Eye (tissue), 1 donor: ENCODE results near the gene WDR81.
"Not testable (repeated sequence)": the region's sequence is repeated elsewhere in the genome, so short reads cannot be mapped to it uniquely, and the experiment has no call there.

ENCODE experiments used
- DNase-seq: peaks from one replicate; pipeline ENCODE4 v3.0.0-alpha.2; 2015

The WDR81 gene

GRCh38 chr17:1732241-1732832 is 7.8 kb downstream of the WDR81 start:
- no peak for DNase-seq

- no peak for DNase-seq
These were observed 8.4 kb downstream of the WDR81 start for GRCh38 chr17:1732833-1733321.

DNA sequence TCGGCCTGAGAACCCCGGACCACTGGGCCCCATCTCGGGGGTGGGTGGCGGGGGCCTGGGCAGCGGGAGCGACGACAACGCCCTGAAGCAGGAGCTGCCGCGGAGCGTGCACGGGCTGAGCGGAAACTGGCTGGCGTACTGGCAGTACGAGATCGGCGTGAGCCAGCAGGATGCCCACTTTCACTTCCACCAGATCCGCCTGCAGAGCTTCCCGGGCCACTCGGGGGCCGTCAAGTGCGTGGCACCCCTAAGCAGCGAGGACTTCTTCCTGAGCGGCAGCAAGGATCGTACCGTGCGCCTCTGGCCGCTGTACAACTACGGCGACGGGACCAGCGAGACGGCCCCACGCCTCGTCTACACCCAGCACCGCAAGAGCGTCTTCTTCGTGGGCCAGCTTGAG is 9.3 kb downstream of the WDR81 start:
- DNase-seq = no peak

DNA sequence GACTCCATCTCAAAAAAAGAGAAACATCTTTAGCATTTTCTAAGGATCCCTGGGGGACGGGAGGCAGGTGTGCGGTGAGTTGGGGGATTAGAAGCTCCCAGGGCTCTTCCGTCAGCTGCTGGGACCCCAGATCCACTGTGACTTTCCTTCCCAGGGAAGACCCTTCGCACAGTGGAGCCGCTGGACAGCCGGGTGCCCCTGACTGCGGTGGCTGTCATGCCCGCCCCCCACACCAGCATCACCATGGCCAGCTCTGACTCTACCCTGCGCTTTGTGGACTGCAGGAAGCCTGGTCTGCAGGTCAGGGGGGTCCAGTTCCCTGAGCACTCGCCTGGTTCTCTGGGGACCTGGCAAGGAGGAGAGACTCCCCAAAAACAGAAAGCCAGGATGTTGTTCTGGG is 10.9 kb downstream of the WDR81 start:
- no peak for DNase-seq

- DNase-seq = no peak
These were observed 11.4 kb downstream of the WDR81 start for GRCh38 chr17:1735834-1736347.

- peak; percentile 71 for DNase-seq
These were observed 12.1 kb downstream of the WDR81 start for GRCh38 chr17:1736348-1737281.

DNA sequence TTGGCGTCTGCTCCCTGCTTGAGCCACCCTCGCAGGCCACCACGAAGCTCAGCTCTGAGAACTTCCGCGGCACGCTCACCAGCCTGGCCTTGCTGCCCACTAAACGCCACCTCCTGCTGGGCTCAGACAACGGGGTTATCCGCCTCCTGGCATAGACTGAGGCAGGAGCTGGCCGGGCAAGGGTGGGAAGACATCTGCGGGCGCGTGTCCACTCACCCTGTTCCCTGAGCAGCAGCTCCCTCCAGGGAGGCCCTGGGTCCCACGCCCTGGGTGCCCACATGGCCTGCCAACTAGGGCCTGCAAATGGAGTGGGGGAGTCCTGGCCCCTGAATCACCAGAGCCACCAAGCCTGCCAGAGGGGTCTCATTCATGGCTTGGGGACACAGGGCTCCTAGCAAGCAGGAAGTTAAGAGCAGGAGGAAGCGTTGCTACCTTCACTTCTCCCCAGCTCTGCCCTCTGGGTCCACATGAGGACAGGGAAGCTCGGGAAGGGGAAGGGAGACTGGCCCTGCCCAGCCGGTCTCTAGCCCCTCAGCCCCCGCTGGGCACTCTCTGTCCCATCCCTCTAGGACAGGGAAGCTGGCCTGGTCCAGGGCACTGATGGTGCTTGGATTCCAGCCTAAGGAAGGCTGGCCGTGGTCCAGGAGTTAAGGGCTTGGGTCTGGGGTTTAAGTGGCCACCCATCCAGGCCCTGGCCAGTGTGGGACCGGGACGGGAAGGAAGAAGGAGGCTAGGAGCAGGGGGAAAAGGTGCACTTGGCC is 13.2 kb downstream of the WDR81 start:
- DNase-seq = no peak

- DNase-seq = not testable (repeated sequence)
These were observed 17.4 kb downstream of the WDR81 start for GRCh38 chr17:1741899-1742298.

- DNase-seq = no peak
These were observed 18.0 kb downstream of the WDR81 start, which contains the start of gene SERPINF2 for GRCh38 chr17:1742371-1743087. Gene SERPINF2 (plus strand): TSS chr17:1742871. CDS start chr17:1744996, 2,125 bp downstream.

DNA sequence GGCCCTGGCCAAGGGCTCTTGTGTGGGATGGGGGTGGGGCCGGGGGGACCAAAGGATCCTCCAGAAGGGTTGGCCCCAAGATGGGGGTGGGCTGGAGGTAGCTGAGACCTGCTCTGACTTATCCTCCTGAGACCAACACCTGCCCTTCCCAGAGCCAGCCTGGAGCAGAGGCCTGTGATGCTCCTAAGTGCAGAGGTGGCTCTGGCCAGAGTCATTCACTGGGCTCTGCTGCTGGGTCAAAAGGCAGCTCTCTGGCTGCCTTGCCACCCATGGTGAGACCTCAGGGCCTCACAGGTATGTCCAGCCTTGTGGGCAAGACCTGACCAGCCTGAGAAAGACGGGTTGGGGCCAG is 18.6 kb downstream of the WDR81 start:
- no peak for DNase-seq

DNA sequence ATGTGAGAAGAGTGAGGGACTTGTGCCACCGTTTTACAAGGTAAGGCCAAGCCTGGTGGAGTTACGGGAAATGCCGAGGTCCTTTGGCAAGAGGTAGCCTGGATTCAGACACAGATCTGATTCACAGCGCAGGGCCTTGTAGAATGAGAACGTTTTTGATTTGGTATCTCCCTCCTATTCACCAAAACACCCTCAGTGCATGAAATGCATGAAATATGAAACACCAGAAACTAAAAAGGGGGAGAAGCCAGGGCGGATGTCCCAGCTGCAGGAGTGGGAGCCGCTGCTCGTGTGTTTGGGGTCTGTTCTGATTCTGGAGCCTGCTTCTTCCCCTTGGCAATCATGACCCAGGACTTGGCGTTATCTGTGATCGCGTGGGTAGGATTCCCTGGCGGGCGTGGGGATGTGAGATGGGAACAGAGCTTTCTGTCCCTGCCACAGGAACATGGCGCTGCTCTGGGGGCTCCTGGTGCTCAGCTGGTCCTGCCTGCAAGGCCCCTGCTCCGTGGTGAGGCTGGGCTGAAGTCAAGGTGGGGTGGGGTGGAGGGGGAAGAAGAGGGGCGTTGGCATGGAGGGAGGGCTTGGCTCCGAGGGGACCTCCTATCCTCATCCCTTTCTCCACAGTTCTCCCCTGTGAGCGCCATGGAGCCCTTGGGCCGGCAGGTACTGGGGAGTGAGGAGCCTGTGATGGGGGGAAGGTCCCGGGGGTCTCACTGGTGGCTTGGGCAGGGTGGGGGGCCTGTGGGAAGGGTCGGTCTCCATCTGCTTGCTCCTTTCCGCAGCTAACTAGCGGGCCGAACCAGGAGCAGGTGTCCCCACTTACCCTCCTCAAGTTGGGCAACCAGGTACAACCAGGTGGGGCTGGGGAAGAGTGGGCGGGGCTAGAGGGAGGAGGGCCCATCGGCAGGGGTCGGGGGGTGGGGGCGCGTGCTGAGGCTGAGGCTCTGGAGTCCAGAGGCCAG is 20.3 kb downstream of the WDR81 start:
- no peak for DNase-seq

DNA sequence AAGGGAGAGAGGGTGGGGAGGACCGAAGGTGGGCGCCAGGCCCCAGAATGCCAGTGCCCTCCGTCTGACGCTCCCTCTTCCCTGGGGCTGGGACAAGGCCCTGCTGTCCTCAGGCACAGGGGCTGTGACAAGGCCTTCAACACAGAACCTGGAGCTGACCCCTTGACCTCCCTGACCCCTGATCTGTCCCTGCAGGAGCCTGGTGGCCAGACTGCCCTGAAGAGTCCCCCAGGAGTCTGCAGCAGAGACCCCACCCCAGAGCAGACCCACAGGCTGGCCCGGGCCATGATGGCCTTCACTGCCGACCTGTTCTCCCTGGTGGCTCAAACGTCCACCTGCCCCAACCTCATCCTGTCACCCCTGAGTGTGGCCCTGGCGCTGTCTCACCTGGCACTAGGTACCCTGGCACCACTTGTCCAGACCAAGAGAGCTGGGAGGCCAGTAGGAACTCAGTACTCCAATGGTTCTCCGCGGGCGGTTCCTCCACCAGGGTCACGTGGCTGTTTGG is 21.1 kb downstream of the WDR81 start:
- no peak for DNase-seq

DNA sequence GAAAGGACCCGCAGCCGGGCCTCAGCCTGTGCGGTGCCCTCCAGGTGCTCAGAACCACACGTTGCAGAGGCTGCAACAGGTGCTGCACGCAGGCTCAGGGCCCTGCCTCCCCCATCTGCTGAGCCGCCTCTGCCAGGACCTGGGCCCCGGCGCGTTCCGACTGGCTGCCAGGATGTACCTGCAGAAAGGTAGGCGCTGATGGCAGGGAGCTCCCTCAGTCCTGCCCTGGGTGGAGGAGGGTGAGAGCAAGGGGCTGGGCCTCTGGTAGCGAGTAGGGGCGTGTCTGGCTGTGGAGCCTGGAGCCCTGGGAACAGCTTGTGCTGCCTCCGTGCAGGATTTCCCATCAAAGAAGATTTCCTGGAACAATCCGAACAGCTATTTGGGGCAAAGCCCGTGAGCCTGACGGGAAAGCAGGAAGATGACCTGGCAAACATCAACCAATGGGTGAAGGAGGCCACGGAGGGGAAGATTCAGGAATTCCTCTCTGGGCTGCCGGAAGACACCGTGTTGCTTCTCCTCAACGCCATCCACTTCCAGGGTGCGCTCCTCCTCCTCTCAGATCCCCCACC is 22.6 kb downstream of the WDR81 start:
- DNase-seq = no peak

- DNase-seq = no peak
These were observed 26.1 kb downstream of the WDR81 start for GRCh38 chr17:1750628-1751027.

GRCh38 chr17:1752425-1753262 is 28.1 kb downstream of the WDR81 start:
- no peak for DNase-seq

DNA sequence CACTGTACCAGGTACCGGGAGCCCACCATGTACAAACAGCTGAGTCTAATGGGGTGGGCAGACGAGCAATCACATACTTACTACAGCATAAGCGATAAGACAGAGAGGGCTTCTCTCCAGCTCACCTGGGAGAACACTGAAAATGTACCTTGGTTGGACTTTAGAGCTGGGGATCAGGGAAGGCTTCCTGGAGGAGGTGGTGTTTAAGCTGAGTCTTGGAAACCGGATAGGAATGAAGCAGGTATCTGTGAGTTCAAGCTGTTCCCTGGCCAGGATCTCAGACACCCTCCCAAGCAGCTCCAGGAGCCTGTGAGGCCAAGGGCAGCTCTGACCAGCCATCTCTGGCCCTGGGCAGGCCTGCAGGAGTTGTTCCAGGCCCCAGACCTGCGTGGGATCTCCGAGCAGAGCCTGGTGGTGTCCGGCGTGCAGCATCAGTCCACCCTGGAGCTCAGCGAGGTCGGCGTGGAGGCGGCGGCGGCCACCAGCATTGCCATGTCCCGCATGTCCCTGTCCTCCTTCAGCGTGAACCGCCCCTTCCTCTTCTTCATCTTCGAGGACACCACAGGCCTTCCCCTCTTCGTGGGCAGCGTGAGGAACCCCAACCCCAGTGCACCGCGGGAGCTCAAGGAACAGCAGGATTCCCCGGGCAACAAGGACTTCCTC is 29.4 kb downstream of the WDR81 start:
- no peak for DNase-seq

DNA sequence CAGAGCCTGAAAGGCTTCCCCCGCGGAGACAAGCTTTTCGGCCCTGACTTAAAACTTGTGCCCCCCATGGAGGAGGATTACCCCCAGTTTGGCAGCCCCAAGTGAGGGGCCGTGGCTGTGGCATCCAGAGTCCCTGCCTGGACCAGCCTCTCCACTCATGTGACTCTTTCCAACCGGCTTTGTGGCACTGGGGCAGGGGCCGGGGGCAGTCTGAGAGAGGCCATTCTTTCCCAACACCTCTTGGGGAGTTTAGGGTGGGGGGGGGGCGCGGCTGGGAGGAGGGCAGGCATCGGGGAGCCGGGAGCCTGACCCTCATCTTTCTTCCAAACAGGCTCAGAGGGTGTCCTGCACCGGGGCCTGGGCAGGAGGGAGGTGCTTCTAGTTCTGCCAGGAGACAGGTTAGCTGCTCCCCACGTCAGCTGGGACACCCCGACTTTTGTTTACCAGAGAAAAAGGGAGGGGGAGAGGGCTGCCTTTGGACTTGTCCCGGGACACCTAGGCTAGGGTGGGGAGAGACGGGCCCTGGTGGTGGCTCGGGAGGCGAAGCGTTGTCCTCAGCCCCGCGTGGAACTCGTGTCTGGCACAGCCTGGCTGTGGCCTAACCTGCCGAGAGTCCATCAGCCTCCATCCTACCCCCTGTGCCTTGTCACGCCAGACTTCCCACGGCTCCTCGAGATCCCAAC is 30.1 kb downstream of the WDR81 start:
- DNase-seq = no peak

GRCh38 chr17:1755252-1755826 is 30.8 kb downstream of the WDR81 start:
- no peak for DNase-seq
